HepG2 (cell line): ENCODE measurements around the gene AQP6. TPM values are rescaled to one million over a fixed set of nuclear protein-coding genes. Genes with fewer than 3 reads are reported as not detected.

Experiments
- BORCS8-MEF2B ChIP-seq: sonication (generic); formaldehyde crosslinking; IDR thresholded peaks from 2 replicates; pipeline ENCODE4 v1.8.0; 2022; ENCODE audit warnings: mild to moderate bottlenecking, missing genetic modification reagents
- CHD2 ChIP-seq: IDR thresholded peaks from 2 replicates; pipeline ENCODE4 v1.6.1; 2011; ENCODE audit warnings: low read depth, low read length, improper control_type of control experiment
- EHMT2 ChIP-seq: fragments of 200-600 bp; sonication (generic); IDR thresholded peaks from 2 replicates; pipeline ENCODE4 v1.7.0; 2017; ENCODE audit warnings: antibody characterized with exemption, low read depth, low read length, borderline replicate concordance
- FOXM1 ChIP-seq: sonication (generic); formaldehyde crosslinking; IDR thresholded peaks from 2 replicates; pipeline ENCODE4 v1.5.0; 2020; ENCODE audit warnings: missing genetic modification reagents
- KMT2B ChIP-seq: IDR thresholded peaks from 2 replicates; pipeline ENCODE4 v1.6.1; 2016; ENCODE audit warnings: missing genetic modification reagents, missing compliant biosample characterization
- MYNN ChIP-seq: sonication (generic); formaldehyde crosslinking; IDR thresholded peaks from 2 replicates; pipeline ENCODE4 v1.4.0; 2020; ENCODE audit warnings: mild to moderate bottlenecking, low read depth, missing genetic modification reagents
- ZC3H4 ChIP-seq: sonication (generic); formaldehyde crosslinking; IDR thresholded peaks from 2 replicates; pipeline ENCODE4 v1.4.0; 2020; ENCODE audit warnings: missing genetic modification reagents, borderline replicate concordance
- ZNF598 ChIP-seq: sonication (generic); formaldehyde crosslinking; IDR thresholded peaks from 2 replicates; pipeline ENCODE4 v1.5.1; 2020; ENCODE audit warnings: mild to moderate bottlenecking, missing genetic modification reagents, borderline replicate concordance
- polyA plus RNA-seq, 8 experiments: library from polyadenylated mRNA; depleted of rRNA in 3 of 8; stranded (reverse) in 7 of 8; unstranded in 1 of 8; fragments of >200 nt; fragmentation: Illumina TruSeq in 4 of 8; extraction: Trizol in 4 of 8; gene quantifications; 2 replicates each; pipeline versions ENCODE4 v1.2.1 to v1.2.3, GENCODE V29; 2011 to 2016; ENCODE audit warnings: low read depth in 4 of 8, missing spikeins in 1 of 8, mixed read lengths in 1 of 8; ENCODE audit not compliant: insufficient read depth in 1 of 8
- total RNA-seq, 5 experiments: library from RNA; depleted of rRNA; stranded (reverse); fragments of >200 nt; fragmentation: Illumina TruSeq; extraction: Trizol; gene quantifications; 2 replicates each; pipeline ENCODE4 v1.2.3, GENCODE V29; 2016; ENCODE audit warnings: low read depth in 1 of 5
- TF ChIP-seq, protein P1 (sequence below): IDR thresholded peaks from 2 replicates; pipeline ENCODE4 v1.6.1; 2016; ENCODE audit warnings: low read depth, control low read depth
- TF ChIP-seq, protein P2 (sequence below): IDR thresholded peaks from 2 replicates; pipeline ENCODE4 v1.6.1; 2012; ENCODE audit warnings: low read depth, low read length, improper control_type of control experiment
- TF ChIP-seq, protein P3 (sequence below): sonication (generic); formaldehyde crosslinking; IDR thresholded peaks from 2 replicates; pipeline ENCODE4 v1.4.0; 2020; ENCODE audit warnings: missing genetic modification reagents
- TF ChIP-seq, protein P4 (sequence below): IDR thresholded peaks from 2 replicates; pipeline ENCODE4 v1.6.1; 2012; ENCODE audit warnings: low read length, improper control_type of control experiment
- TF ChIP-seq, protein P5 (sequence below): sonication (generic); formaldehyde crosslinking; IDR thresholded peaks from 2 replicates; pipeline ENCODE4 v1.5.1; 2020; ENCODE audit warnings: mild to moderate bottlenecking, missing genetic modification reagents, borderline replicate concordance
- TF ChIP-seq, protein P6 (sequence below): IDR thresholded peaks from 2 replicates; pipeline ENCODE4 v1.6.1; 2016; ENCODE audit warnings: low read depth, borderline replicate concordance

The AQP6 gene
- total and polyA plus RNA-seq, 2 of the 13 experiments (the other 11 are each of a cell fraction or from before 2014, with no cell fraction given): 0.32 to 1.3 TPM

DNA sequence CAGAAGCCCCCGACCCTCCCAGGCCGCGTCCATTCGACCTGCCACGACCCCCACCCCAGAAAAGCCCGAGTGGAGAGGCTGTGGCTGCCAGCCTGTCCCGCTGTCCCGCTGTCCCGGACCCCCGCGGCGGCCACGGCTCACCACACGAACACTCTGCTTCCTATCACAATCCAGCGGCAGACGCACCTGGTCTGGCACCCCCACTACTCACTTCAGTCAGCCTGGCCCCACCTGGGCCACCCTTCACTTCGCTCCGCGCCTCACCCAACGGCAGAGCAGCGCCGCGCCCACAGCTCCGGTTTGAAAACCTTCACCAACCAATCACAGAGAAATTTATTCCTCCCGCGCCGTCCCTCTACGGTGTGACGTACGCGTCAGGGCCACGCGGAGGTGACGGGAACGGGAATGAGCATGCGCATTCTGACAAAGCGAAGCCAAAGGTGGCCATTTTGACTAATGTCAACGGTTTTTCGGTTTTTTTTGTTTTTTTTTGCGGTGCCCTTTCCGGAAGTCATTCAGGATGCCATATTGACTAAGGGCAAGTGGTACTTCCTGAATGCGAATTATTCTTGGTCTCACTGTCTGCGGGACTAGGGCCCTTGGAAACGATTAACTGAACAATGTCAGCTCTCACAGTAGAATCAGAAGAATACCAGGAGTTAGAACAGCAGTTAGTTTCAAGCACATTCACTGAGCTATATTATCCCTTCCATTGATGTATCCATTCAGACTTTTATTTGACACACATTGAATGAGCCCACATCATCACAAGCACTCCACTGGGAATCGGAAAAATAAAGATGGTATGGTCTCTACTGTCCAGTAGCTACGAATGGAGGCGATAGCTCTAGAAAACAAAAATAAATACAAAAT is 52.7 kb downstream of the AQP6 start, which contains the start of gene RACGAP1 (continued):
- TF ChIP-seq, protein P1, sequence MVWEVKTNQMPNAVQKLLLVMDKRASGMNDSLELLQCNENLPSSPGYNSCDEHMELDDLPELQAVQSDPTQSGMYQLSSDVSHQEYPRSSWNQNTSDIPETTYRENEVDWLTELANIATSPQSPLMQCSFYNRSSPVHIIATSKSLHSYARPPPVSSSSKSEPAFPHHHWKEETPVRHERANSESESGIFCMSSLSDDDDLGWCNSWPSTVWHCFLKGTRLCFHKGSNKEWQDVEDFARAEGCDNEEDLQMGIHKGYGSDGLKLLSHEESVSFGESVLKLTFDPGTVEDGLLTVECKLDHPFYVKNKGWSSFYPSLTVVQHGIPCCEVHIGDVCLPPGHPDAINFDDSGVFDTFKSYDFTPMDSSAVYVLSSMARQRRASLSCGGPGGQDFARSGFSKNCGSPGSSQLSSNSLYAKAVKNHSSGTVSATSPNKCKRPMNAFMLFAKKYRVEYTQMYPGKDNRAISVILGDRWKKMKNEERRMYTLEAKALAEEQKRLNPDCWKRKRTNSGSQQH (CRISPR knock-in tag): peak; percentile 80
- TF ChIP-seq, protein P2, sequence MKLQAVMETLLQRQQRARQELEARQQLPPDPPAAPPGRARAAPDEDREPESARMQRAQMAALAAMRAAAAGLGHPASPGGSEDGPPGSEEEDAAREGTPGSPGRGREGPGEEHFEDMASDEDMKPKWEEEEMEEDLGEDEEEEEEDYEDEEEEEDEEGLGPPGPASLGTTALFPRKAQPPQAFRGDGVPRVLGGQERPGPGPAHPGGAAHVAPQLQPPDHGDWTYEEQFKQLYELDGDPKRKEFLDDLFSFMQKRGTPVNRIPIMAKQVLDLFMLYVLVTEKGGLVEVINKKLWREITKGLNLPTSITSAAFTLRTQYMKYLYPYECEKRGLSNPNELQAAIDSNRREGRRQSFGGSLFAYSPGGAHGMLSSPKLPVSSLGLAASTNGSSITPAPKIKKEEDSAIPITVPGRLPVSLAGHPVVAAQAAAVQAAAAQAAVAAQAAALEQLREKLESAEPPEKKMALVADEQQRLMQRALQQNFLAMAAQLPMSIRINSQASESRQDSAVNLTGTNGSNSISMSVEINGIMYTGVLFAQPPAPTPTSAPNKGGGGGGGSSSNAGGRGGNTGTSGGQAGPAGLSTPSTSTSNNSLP: no peak
- TF ChIP-seq, protein P3, sequence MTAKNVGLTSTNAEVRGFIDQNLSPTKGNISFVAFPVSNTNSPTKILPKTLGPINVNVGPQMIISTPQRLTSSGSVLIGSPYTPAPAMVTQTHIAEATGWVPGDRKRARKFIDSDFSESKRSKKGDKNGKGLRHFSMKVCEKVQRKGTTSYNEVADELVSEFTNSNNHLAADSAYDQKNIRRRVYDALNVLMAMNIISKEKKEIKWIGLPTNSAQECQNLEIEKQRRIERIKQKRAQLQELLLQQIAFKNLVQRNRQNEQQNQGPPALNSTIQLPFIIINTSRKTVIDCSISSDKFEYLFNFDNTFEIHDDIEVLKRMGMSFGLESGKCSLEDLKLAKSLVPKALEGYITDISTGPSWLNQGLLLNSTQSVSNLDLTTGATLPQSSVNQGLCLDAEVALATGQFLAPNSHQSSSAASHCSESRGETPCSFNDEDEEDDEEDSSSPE (CRISPR knock-in tag): peak; percentile 99
- TF ChIP-seq, protein P4, sequence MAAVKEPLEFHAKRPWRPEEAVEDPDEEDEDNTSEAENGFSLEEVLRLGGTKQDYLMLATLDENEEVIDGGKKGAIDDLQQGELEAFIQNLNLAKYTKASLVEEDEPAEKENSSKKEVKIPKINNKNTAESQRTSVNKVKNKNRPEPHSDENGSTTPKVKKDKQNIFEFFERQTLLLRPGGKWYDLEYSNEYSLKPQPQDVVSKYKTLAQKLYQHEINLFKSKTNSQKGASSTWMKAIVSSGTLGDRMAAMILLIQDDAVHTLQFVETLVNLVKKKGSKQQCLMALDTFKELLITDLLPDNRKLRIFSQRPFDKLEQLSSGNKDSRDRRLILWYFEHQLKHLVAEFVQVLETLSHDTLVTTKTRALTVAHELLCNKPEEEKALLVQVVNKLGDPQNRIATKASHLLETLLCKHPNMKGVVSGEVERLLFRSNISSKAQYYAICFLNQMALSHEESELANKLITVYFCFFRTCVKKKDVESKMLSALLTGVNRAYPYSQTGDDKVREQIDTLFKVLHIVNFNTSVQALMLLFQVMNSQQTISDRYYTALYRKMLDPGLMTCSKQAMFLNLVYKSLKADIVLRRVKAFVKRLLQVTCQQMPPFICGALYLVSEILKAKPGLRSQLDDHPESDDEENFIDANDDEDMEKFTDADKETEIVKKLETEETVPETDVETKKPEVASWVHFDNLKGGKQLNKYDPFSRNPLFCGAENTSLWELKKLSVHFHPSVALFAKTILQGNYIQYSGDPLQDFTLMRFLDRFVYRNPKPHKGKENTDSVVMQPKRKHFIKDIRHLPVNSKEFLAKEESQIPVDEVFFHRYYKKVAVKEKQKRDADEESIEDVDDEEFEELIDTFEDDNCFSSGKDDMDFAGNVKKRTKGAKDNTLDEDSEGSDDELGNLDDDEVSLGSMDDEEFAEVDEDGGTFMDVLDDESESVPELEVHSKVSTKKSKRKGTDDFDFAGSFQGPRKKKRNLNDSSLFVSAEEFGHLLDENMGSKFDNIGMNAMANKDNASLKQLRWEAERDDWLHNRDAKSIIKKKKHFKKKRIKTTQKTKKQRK: no peak
- TF ChIP-seq FOXM1 (CRISPR knock-in tag) (peak; percentile 95), MYNN (CRISPR knock-in tag) (no peak), EHMT2 (no peak; the same call in 1 of the 2 replicates), ZNF598 (no peak), KMT2B (CRISPR knock-in tag) (peak; percentile 91), ZC3H4 (no peak), CHD2 (peak; percentile 89), BORCS8-MEF2B (peak; percentile 47)
- TF ChIP-seq, protein P5, sequence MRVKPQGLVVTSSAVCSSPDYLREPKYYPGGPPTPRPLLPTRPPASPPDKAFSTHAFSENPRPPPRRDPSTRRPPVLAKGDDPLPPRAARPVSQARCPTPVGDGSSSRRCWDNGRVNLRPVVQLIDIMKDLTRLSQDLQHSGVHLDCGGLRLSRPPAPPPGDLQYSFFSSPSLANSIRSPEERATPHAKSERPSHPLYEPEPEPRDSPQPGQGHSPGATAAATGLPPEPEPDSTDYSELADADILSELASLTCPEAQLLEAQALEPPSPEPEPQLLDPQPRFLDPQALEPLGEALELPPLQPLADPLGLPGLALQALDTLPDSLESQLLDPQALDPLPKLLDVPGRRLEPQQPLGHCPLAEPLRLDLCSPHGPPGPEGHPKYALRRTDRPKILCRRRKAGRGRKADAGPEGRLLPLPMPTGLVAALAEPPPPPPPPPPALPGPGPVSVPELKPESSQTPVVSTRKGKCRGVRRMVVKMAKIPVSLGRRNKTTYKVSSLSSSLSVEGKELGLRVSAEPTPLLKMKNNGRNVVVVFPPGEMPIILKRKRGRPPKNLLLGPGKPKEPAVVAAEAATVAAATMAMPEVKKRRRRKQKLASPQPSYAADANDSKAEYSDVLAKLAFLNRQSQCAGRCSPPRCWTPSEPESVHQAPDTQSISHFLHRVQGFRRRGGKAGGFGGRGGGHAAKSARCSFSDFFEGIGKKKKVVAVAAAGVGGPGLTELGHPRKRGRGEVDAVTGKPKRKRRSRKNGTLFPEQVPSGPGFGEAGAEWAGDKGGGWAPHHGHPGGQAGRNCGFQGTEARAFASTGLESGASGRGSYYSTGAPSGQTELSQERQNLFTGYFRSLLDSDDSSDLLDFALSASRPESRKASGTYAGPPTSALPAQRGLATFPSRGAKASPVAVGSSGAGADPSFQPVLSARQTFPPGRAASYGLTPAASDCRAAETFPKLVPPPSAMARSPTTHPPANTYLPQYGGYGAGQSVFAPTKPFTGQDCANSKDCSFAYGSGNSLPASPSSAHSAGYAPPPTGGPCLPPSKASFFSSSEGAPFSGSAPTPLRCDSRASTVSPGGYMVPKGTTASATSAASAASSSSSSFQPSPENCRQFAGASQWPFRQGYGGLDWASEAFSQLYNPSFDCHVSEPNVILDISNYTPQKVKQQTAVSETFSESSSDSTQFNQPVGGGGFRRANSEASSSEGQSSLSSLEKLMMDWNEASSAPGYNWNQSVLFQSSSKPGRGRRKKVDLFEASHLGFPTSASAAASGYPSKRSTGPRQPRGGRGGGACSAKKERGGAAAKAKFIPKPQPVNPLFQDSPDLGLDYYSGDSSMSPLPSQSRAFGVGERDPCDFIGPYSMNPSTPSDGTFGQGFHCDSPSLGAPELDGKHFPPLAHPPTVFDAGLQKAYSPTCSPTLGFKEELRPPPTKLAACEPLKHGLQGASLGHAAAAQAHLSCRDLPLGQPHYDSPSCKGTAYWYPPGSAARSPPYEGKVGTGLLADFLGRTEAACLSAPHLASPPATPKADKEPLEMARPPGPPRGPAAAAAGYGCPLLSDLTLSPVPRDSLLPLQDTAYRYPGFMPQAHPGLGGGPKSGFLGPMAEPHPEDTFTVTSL (CRISPR knock-in tag): no peak
- TF ChIP-seq, protein P6, sequence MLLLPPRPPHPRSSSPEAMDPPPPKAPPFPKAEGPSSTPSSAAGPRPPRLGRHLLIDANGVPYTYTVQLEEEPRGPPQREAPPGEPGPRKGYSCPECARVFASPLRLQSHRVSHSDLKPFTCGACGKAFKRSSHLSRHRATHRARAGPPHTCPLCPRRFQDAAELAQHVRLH (CRISPR knock-in tag): peak; percentile 57; the same call in 1 of the 2 replicates
